GM12878 (cell line): ENCODE measurements around the gene HOMER2. TPM values are rescaled to one million over a fixed set of nuclear protein-coding genes. Genes with fewer than 3 reads are reported as not detected.

Experiments
- ATAC-seq: fragments of 200-7000 bp; cut with Tn5 transposase; 3 replicates; pipeline ENCODE4 v1.9.1; 2020; ENCODE audit warnings: mild to moderate bottlenecking, moderate library complexity
- BruUV-seq: library from RNA; stranded (reverse); fragments of 400-500 nt; replicated peaks from 2 replicates; lab custom pipeline; 2021; lab: Mats Ljungman, UMichigan
- CTCF ChIA-PET: fragments of 300-600 bp; sonication (Branson Sonifier 250); formaldehyde crosslinking; extraction: SDS; loops from one replicate; lab custom pipeline; 2021; ENCODE audit warnings: inconsistent platforms; lab: Yijun Ruan, JAX
- POLR2A ChIA-PET: fragments of 350-600 bp; formaldehyde crosslinking; extraction: SDS; loops from one replicate; lab custom pipeline; 2021; ENCODE audit warnings: inconsistent platforms; lab: Charles Lee
- RAD21 ChIA-PET: fragments of 300-600 bp; sonication (Branson Sonifier 250); formaldehyde crosslinking; loops from one replicate; lab custom pipeline; 2023; ENCODE audit warnings: antibody characterized with exemption; ENCODE audit not compliant: unreplicated experiment; lab: Charles Lee
- SMC1A ChIA-PET: fragments of 300-600 bp; sonication (Branson Sonifier 250); formaldehyde crosslinking; loops from one replicate; lab custom pipeline; 2023; ENCODE audit not compliant: unreplicated experiment, uncharacterized antibody; lab: Charles Lee
- DNase-seq: peaks from one replicate; pipeline ENCODE4 v3.0.0-alpha.2; 2011; ENCODE audit warnings: low read depth, low spot score
- FAIRE-seq: peaks from 3 replicates; lab custom pipeline; 2011; peaks lifted over from hg19 to GRCh38; lab: Jason Lieb, UNC
- H2AFZ ChIP-seq: 2 replicates; pipeline ENCODE4 v1.6.0; 2011; ENCODE audit warnings: low read depth, low read length, control low read depth; ENCODE audit not compliant: control insufficient read depth
- H3K27ac ChIP-seq: 2 replicates; pipeline ENCODE4 v1.5.1; 2011; ENCODE audit warnings: control low read depth; ENCODE audit not compliant: control insufficient read depth, insufficient read depth
- H3K27me3 ChIP-seq, 2 experiments: replicated peaks in 1 of 2; 2 replicates each; pipeline versions ENCODE4 v1.6.0 to v1.6.1; 2011; ENCODE audit warnings: low read length in 1 of 2; ENCODE audit not compliant: control insufficient read depth in 2 of 2, insufficient read depth in 2 of 2
- H3K36me3 ChIP-seq, 2 experiments: 2 replicates each; pipeline ENCODE4 v1.5.1; 2011; ENCODE audit warnings: low read length in 1 of 2; ENCODE audit not compliant: control insufficient read depth in 2 of 2, insufficient read depth in 2 of 2
- H3K4me1 ChIP-seq: 2 replicates; pipeline ENCODE4 v1.6.1; 2011; ENCODE audit warnings: mild to moderate bottlenecking, low read length, moderate library complexity, mixed read lengths; ENCODE audit not compliant: control insufficient read depth, insufficient read depth
- H3K4me2 ChIP-seq: 2 replicates; pipeline ENCODE4 v1.6.0; 2011; ENCODE audit warnings: control low read depth; ENCODE audit not compliant: control insufficient read depth, insufficient read depth
- H3K4me3 ChIP-seq: fragments of 200-600 bp; sonication (generic); 2 replicates; pipeline ENCODE4 v1.5.1; 2016
- H3K79me2 ChIP-seq: 2 replicates; pipeline ENCODE4 v1.6.0; 2011; ENCODE audit warnings: low read length; ENCODE audit not compliant: control insufficient read depth, insufficient read depth
- H3K9ac ChIP-seq: 2 replicates; pipeline ENCODE4 v1.8.0; 2011; ENCODE audit warnings: low read length, control low read depth, mixed read lengths; ENCODE audit not compliant: control insufficient read depth, insufficient read depth
- H3K9me3 ChIP-seq: replicated peaks from 3 replicates; pipeline ENCODE4 v1.5.1; 2011; ENCODE audit warnings: mild to moderate bottlenecking, low read length; ENCODE audit not compliant: control insufficient read depth, insufficient read depth
- H4K20me1 ChIP-seq: 2 replicates; pipeline ENCODE4 v1.6.0; 2011; ENCODE audit not compliant: control insufficient read depth, insufficient read depth
- CEBPB ChIP-seq, 2 experiments: fragments of 150-350 bp in 1 of 2; IDR thresholded peaks; 2 replicates each; pipeline ENCODE4 v1.6.1; 2012 to 2014; ENCODE audit warnings: low read depth in 2 of 2, low read length in 2 of 2, borderline replicate concordance in 1 of 2, inconsistent platforms in 1 of 2
- JUNB ChIP-seq: IDR thresholded peaks from 2 replicates; pipeline ENCODE4 v1.6.1; 2016; ENCODE audit warnings: antibody characterized with exemption, mild to moderate bottlenecking
- MLLT1 ChIP-seq: fragments of 450-650 bp; IDR thresholded peaks from 2 replicates; pipeline ENCODE4 v1.6.1; 2016; ENCODE audit warnings: mild to moderate bottlenecking
- POLR2AphosphoS2 ChIP-seq: IDR thresholded peaks from 2 replicates; pipeline ENCODE4 v1.6.1; 2011; ENCODE audit warnings: low read depth, mild to moderate bottlenecking, low read length, improper control_type of control experiment, moderate library complexity
- ZBTB33 ChIP-seq: fragments of 450-650 bp; IDR thresholded peaks from 2 replicates; pipeline ENCODE4 v1.6.1; 2017; ENCODE audit warnings: mild to moderate bottlenecking
- ZNF207 ChIP-seq: fragments of 450-650 bp; IDR thresholded peaks from 2 replicates; pipeline ENCODE4 v1.6.1; 2014; ENCODE audit warnings: antibody characterized with exemption, mild to moderate bottlenecking, borderline replicate concordance
- ZSCAN29 ChIP-seq: fragments of 450-650 bp; IDR thresholded peaks from 2 replicates; pipeline ENCODE4 v1.6.1; 2017; ENCODE audit warnings: mild to moderate bottlenecking, moderate library complexity
- WGBS: methylation state at CpG from one replicate; pipeline ENCODE4 v1.1.6; 2016; ENCODE audit warnings: low lambda C conversion rate; ENCODE audit not compliant: insufficient replicate concordance, insufficient coverage; ENCODE audit errors: missing lambda C conversion rate; 5-methylcytosine and 5-hydroxymethylcytosine counted together
- in situ Hi-C: fragments of 300-500 bp; cut with MboI; formaldehyde crosslinking; loops from 9 replicates; pipeline ENCODE4 v1.14.3; 2018; ENCODE audit warnings: mixed read lengths
- intact Hi-C: fragments of 100-400 bp; cut with micrococcal nuclease; formaldehyde crosslinking; loops from one replicate; pipeline ENCODE4 v1.14.2; 2022; ENCODE audit not compliant: unreplicated experiment
- polyA plus RNA-seq, 11 experiments: library from polyadenylated mRNA; depleted of rRNA in 4 of 11; unstranded in 6 of 11; stranded (reverse) in 5 of 11; fragments of >200 nt; fragmentation: Nextera tagmentation in 4 of 11; fragmentation: Illumina TruSeq in 1 of 11; extraction: Ambion mirVana in 4 of 11; extraction: Trizol in 1 of 11; gene quantifications; 1 replicate in 1 of 11; 2 replicates in 10 of 11; pipeline versions ENCODE4 v1.2.1 to v1.2.3, GENCODE V29; 2011 to 2016; ENCODE audit warnings: inconsistent platforms in 2 of 11, missing spikeins in 2 of 11, low read depth in 1 of 11
- total RNA-seq, 4 experiments: library from RNA; depleted of rRNA in 3 of 4; stranded (reverse); fragments of >200 nt in 3 of 4; fragmentation: Illumina TruSeq in 1 of 4; extraction: Trizol in 1 of 4; gene quantifications; 2 replicates each; pipeline versions ENCODE4 v1.2.1 to v1.2.3, GENCODE V29; 2013 to 2021

Gene HOMER2
- total and polyA plus RNA-seq, 10 of the 15 experiments (the other 5 are each of a cell fraction or from before 2014, with no cell fraction given): 0.60 to 5.0 (median 1.8) TPM

GRCh38 chr15:82832601-82833361, 119.7 kb downstream of the HOMER2 start (continued):
- TF ChIP-seq ZBTB33 (no peak), CEBPB (IDR thresholded peaks at IDR 0.05; ENCODE audit: borderline replicate concordance in 1 of 2, low read depth in 2 of 2, low read length in 2 of 2) (0 out of 4 replicates have a peak, but pooled peaks of 1 of the 2 experiments have one; percentile 80), JUNB (peak; percentile 100)

DNA sequence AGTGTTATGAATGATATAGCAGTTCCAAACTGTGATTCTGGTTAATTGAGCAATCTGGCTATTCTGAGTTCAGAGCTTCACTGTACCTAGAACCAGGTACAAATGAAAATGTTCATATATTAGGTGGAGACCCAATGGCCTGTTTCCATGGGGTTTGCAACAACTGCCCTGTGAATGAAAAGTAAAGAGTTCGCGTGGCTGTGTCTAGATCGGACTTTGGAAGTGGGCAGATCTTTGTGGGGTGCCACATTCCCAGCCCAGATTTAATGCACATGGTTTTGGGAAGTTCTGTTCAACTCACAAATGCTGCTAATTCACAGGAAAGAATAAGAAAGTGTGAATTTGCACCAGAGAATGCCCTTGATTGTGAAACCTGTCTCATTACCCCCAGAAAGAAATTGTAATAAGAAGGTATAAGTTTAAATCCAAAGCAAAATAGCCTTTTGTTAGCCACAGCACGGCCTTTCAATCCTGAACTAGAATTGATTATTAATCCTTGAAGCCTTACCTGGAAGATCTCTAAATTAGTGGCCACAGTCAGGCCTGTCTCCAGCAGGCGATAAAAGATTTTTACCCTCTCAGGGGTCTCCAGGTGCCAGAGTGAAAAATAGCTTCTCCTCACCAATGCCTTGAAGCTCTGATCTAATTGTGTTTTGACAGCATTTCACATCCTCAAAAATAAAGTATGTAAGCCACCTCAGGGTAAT, 120.5 kb downstream of the HOMER2 start:
- WGBS: 79% methylated on average over 5 of the region's 5 CpGs
- intact Hi-C loops (loop anchor here (1.0 to 10.0 kb wide), 3 partner anchors 21 to 297 kb away; partner anchors contain the start of gene RAMAC), in situ Hi-C loops (loop anchor here (10.0 kb wide), 2 partner anchors 287 to 1537 kb away; partner anchors contain the start of gene RPS17)
- TF ChIP-seq MLLT1 (peak; percentile 90), ZSCAN29 (no peak), ZNF207 (0 out of 2 replicates have a peak, but pooled peaks have one; percentile 47), POLR2AphosphoS2 (0 out of 2 replicates have a peak, but pooled peaks have one; percentile 14)
- Histone ChIP-seq H4K20me1 (peaks cover 13% of the 10 kb centered on the region; the same call in 1 of the 2 replicates), H2AFZ (no peak overlapping the region), H3K79me2 (no peaks in the 10 kb centered on the region), H3K27me3 (no peaks in the 10 kb centered on the region), H3K9me3 (no peaks in the 10 kb centered on the region), H3K4me3 (0 out of 2 replicates have a peak overlapping the region, but pooled peaks have one; percentile 28), H3K4me1 (peaks cover 18% of the 10 kb centered on the region), H3K4me2 (peak overlapping the region; percentile 80), H3K9ac (no peak overlapping the region), H3K36me3 (peaks cover 29% of the 10 kb centered on the region in 2 experiments), H3K27ac (peak overlapping the region; percentile 56; the same call in 1 of the 2 replicates)
- RAD21 ChIA-PET: interaction anchor here (0.7 to 2.0 kb wide), 7 partner anchors 13 to 608 kb away, joined by 3 to 19 read pairs (median 5); partner anchors contain the start of gene FSD2
- SMC1A ChIA-PET: interaction anchor here (0.9 to 2.9 kb wide), 11 partner anchors 16 to 192 kb away, joined by 3 to 15 read pairs (median 4); partner anchors contain the start of genes C15orf40, FSD2 and WHAMM
- no peak for ATAC-seq
- POLR2A ChIA-PET: interaction anchor here (1.8 to 2.2 kb wide), 2 partner anchors 21 to 81 kb away, joined by 8 to 20 read pairs; no protein-coding TSS in a partner anchor
- CTCF ChIA-PET: interaction anchor here (1.0 to 2.3 kb wide), 9 partner anchors 13 to 301 kb away, joined by 3 to 10 read pairs (median 4); no protein-coding TSS in a partner anchor
- BruUV-seq: no TSS peak
- no peak for FAIRE-seq
- DNase-seq: no peak
